Activated naive CD4-positive, alpha-beta T cell (primary cell): ENCODE data around the gene PRDM15.

Experiments
- DNase-seq, 4 experiments: peaks; one replicate each; lab custom pipeline; 2025; lab: John Stamatoyannopoulos, UW

The PRDM15 gene

GRCh38 chr21:41864311-41865001, 14.7 kb downstream of the PRDM15 start:
- DNase-seq: no peak

GRCh38 chr21:41863439-41863740, 15.8 kb downstream of the PRDM15 start:
- DNase-seq: no peak

GRCh38 chr21:41861987-41862386, 17.2 kb downstream of the PRDM15 start:
- DNase-seq: no peak

GRCh38 chr21:41861255-41861654, 17.9 kb downstream of the PRDM15 start:
- DNase-seq: no peak

- no peak for DNase-seq
Observed at GRCh38 chr21:41859297-41859980, 19.7 kb downstream of the PRDM15 start.

- no peak for DNase-seq
Observed at GRCh38 chr21:41858466-41859296, 20.5 kb downstream of the PRDM15 start.

GRCh38 chr21:41857771-41858300, 21.3 kb downstream of the PRDM15 start:
- no peak for DNase-seq

GRCh38 chr21:41856572-41856971, 22.6 kb downstream of the PRDM15 start:
- DNase-seq: no peak

GRCh38 chr21:41854426-41854995, 24.6 kb downstream of the PRDM15 start:
- no peak for DNase-seq

- no peak for DNase-seq
Observed at GRCh38 chr21:41852929-41853320, 26.2 kb downstream of the PRDM15 start.

- no peak for DNase-seq
Observed at GRCh38 chr21:41852151-41852928, 26.8 kb downstream of the PRDM15 start.

GRCh38 chr21:41851090-41851790, 27.9 kb downstream of the PRDM15 start:
- no peak for DNase-seq

- DNase-seq: no peak
Observed at GRCh38 chr21:41850085-41850484, 29.1 kb downstream of the PRDM15 start.

GRCh38 chr21:41848958-41849580, 30.1 kb downstream of the PRDM15 start:
- DNase-seq: no peak

GRCh38 chr21:41848533-41848932, 30.6 kb downstream of the PRDM15 start:
- no peak for DNase-seq

- no peak for DNase-seq
Observed at GRCh38 chr21:41847066-41847804, 31.9 kb downstream of the PRDM15 start.

GRCh38 chr21:41846536-41846935, 32.6 kb downstream of the PRDM15 start:
- DNase-seq: no peak

- no peak for DNase-seq
Observed at GRCh38 chr21:41846033-41846317, 33.2 kb downstream of the PRDM15 start.

GRCh38 chr21:41845310-41846032, 33.7 kb downstream of the PRDM15 start:
- no peak for DNase-seq
